GM18508 (cell line): ENCODE measurements around the gene FUNDC1.
"Not testable (repeated sequence)": the region's sequence is repeated elsewhere in the genome, so short reads cannot be mapped to it uniquely, and the experiment has no call there.

ENCODE experiments used
- ATAC-seq: cut with Tn5 transposase; IDR thresholded peaks from one replicate; pipeline ENCODE4 v1.9.1; 2021; ENCODE audit warnings: moderate number of reproducible peaks; ENCODE audit not compliant: insufficient read depth, unreplicated experiment

FUNDC1 gene, protein sequence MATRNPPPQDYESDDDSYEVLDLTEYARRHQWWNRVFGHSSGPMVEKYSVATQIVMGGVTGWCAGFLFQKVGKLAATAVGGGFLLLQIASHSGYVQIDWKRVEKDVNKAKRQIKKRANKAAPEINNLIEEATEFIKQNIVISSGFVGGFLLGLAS

DNA sequence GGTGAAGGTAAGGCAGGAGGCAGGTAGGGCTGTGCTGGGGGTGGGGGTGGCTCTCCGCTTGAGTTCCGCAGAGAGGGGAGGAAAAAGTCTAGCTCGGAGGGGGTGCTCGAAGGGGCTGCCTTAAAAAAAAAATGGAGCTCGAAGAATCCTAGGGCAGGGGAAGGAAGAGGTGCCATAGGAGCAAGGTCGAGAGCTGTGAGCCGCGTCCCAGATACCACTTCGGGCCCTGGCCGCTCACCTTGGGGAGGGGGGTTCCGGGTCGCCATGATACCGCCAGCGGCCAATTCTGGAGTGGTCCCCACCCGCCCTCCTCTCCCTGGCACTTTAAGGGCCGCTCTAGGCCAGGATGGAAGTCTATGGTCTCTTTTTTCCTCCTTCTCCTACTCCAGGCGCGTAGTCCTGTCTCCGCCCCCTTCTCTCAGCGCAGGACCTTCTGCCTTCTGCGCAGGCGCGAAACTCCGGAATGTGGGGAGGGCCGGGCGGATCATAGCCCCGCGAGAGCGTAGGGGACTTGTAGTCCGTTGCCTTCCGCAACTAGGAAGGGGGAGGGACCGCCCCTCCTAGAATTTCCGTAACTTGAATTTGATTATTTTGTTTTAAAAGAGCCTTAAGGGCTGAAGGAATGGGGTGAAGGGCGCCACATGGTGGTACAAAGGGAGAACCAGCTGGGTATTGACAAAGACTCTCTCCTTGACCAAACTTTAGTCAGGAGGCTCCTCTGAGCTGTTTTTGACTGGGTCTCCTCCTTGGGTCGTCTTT is at the start of gene FUNDC1:
Gene FUNDC1, minus strand, starts transcription at position 293 of the 759 bp plus-strand sequence. Its CDS starts 27 bp downstream, at position 266.
- ATAC-seq: peak; percentile 97

GRCh38 chrX:44585866-44586265 is 43.2 kb upstream of the FUNDC1 start:
- no peak for ATAC-seq

GRCh38 chrX:44580466-44580865 is 37.8 kb upstream of the FUNDC1 start:
- no peak for ATAC-seq

- ATAC-seq: no peak
Measured at GRCh38 chrX:44572340-44572938, 29.8 kb upstream of the FUNDC1 start.

- ATAC-seq: no peak
Measured at GRCh38 chrX:44570522-44570921, 27.9 kb upstream of the FUNDC1 start.

DNA sequence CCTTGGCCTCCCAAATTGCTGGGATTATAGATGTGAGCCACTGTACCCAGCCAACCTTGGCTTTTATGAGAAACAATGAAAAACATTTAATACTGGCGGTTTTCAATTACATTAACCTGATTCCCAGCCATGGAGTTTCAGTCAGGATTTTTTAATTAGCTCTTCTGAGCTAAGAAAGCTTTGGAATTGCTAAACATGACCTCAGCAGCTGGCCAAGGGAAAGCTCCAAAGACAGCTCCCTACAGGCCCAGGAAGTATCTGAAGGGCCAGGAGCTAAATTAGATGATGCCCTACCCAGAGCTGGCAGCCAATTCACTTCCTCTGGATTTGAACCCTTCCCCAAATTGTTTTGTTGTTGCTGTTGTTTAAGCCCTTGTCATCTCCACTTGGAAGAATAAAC is 26.5 kb upstream of the FUNDC1 start:
- ATAC-seq: no peak

- no peak for ATAC-seq
Measured at GRCh38 chrX:44568196-44568595, 25.5 kb upstream of the FUNDC1 start.

DNA sequence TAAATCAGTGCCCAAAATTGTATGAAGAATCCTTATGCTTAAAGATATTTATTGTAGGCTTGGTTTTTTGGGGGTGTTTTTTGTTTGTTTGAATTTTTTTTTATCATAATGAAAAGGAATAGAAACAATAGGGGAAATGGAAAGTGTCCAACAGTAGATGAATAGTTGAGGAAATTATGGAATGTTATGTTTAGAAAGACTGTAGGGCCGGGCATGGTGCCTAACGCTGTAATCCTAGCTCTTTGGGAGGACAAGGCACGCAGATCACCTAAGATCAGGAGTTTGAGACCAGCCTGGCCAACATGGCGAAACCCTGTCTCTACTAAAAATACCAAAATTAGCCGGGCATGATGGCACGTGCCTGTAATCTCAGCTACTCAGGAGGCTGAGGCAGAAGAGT is 19.2 kb upstream of the FUNDC1 start:
- not testable (repeated sequence) for ATAC-seq

DNA sequence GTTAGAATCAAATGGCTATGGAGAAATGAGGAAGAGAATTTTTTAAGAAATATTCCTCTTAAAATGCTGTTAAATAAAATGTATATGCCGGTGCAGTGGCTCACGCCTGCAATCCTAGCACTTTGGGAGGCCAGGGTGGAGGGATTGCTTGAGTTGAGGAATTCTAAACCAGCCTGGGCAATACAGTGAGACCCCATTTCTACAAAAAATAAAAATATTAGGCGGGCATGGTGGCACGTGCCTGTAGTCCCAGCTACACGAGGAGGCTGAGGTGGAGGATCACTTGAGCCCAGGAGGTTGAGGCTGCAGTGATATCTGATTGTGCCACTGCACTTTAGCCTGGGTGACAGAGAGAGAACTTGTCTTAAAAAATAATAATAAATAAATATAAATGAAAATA is 7.9 kb upstream of the FUNDC1 start:
- no peak for ATAC-seq

GRCh38 chrX:44545454-44545853 is 2.8 kb upstream of the FUNDC1 start:
- ATAC-seq: not testable (repeated sequence)

DNA sequence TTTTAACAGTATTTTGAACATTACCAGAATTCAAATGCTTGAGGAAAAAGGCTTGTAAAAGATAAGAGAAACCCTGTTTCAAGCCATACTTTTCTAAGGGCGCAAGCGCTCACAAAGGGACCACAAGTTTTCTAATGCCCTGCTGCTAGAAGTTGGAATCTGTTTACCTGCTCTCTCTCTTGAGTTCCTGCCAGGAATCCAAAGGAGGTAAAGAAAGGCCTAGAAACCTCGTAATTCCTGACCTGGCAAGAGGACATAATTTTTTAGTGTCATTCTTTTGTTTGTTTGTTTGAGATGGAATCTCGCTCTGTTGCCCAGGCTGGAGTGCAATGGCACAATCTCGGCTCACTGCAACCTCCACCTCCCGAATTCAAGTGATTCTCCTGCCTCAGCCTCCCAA is 1.4 kb upstream of the FUNDC1 start:
- ATAC-seq: no peak

GRCh38 chrX:44536198-44536597 is 6.5 kb downstream of the FUNDC1 start:
- ATAC-seq: no peak

GRCh38 chrX:44529310-44529709 is 13.3 kb downstream of the FUNDC1 start:
- no peak for ATAC-seq

GRCh38 chrX:44514272-44514671 is 28.4 kb downstream of the FUNDC1 start:
- ATAC-seq: no peak

GRCh38 chrX:44507292-44507691 is 35.4 kb downstream of the FUNDC1 start:
- no peak for ATAC-seq

- ATAC-seq: no peak
Measured at GRCh38 chrX:44506678-44507077, 36.0 kb downstream of the FUNDC1 start.

GRCh38 chrX:44503560-44503959 is 39.1 kb downstream of the FUNDC1 start:
- no peak for ATAC-seq

GRCh38 chrX:44495091-44495490 is 47.6 kb downstream of the FUNDC1 start:
- no peak for ATAC-seq

- ATAC-seq: no peak
Measured at GRCh38 chrX:44494357-44494756, 48.3 kb downstream of the FUNDC1 start.

DNA sequence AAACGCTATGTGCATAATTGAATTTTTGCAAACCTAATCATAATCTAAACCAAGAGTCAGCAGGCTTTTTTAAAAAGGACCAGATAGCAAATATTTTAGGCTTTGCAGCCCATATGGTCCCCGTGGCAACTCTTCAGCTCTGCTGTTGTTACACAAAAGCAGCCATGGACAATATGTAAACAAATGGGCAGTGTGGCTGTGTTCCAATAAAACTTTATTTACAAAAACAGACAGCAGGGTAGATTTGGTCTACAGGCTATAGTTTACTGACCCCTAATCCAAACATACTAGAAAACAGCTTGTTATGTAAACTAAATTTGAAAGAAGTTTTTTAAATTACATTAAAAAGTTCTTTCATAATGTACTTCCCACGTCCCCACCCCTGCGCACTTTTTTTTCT is 53.1 kb downstream of the FUNDC1 start:
- no peak for ATAC-seq

- no peak for ATAC-seq
Measured at GRCh38 chrX:44484607-44485146, 58.0 kb downstream of the FUNDC1 start.
